Measurements from ENCODE around the gene KDM2B.

The KDM2B gene

DNA sequence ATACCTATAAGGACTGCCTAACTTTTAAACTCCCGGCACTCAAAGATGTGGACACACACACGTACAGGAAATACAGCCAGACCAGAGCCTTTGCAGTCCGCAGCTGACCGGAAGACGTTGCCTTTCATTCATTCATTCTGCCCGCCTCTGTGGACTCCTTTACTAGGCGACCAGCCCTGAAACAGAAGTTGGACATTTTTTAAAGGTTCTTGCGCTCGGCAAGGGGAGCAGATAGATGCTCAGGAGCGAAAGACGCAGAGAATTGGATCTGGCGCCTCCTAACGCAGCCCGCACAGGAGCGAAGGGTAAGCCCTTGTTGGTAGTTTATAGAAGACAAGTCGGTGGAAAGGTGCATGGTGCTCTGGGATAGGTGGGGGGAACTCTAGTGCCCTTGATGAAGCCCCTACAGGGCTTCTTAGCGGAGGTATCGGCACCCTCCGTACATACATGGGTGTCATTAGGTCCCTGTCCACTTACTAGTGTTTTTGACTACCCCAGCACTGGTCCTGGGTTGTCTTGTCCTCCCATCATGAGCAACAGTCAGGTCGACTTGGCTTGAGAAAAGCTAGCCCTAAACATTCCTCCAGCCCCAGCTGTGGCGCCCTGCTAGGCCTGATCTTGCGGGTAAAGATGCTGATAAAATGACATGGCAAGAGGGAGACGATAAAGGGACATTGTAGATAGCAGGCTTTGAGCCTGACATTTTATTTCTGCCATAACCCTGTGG lies at the start of gene KDM2B:
KDM2B (minus strand) TSS at position 65 of the 727 bp plus-strand sequence. CDS start 112 bp downstream, outside the sequence.
- peak; percentile 58 for DNase-seq
- peaks cover 40% of the 10 kb centered on the region for H3K4me1 Mint-ChIP-seq (ENCODE audit: low read depth)
- H3K27me3 Mint-ChIP-seq, result no peaks in the 10 kb centered on the region
- peak within 1 kb of the TSS; percentile 93 for H3K27ac Mint-ChIP-seq
- H3K9me3 Mint-ChIP-seq, result no peaks in the 10 kb centered on the region
- peak within 1 kb of the TSS; percentile 91 for H3K4me3 Mint-ChIP-seq
- H3K36me3 Mint-ChIP-seq (ENCODE audit: low read depth), result peaks cover 2% of the 10 kb centered on the region

DNA sequence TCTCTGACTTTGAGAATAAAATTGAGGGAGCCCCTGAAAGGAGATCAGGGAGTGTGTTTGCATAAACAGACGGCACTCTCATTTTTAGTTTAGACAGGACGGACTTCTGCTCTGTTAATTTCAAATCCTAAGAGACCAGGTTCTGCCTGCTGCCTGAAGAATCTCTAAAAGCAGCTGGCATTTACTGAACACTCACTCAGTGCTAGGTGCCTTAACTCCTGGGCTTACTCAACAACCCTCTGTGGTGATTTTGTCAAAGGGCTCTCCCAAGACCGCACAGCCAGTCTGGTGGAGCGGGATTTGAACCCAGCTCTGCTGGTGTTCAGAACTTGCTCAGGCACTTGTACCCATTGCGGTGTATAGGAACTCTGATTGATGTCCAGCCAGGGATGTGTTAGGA lies 47.7 kb upstream of the KDM2B start:
- no peaks in the 10 kb centered on the region for H3K27me3 Mint-ChIP-seq
- peaks cover 63% of the 10 kb centered on the region for H3K4me1 Mint-ChIP-seq (ENCODE audit: low read depth)
- H3K4me3 Mint-ChIP-seq, result peak overlapping the region; percentile 94
- H3K36me3 Mint-ChIP-seq (ENCODE audit: low read depth), result peaks cover 57% of the 10 kb centered on the region
- no peaks in the 10 kb centered on the region for H3K9me3 Mint-ChIP-seq
- H3K27ac Mint-ChIP-seq, result peak overlapping the region; percentile 99
- DNase-seq, result no peak

DNA sequence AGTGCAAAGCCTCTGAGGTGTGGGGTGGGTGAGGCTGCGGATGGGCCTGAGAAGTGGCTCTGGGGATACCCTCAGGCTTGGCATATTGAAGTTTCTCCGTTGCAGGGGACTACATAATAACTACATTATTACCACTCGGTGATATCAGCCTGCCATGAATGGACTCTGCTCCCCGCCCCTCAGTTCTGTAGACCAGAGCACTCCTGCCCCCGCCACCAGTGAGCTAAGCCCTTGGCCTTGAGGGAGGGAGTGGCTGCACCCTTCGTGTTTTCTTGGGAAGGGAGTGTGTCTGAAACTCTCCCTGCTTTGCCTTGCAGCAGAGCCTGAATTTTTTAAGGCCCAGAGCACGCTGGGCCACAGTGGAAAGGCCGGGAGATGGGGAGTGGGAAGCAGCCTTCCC lies 47.2 kb upstream of the KDM2B start:
- peaks cover 62% of the 10 kb centered on the region for H3K4me1 Mint-ChIP-seq (ENCODE audit: low read depth)
- no peaks in the 10 kb centered on the region for H3K9me3 Mint-ChIP-seq
- H3K36me3 Mint-ChIP-seq (ENCODE audit: low read depth), result peaks cover 56% of the 10 kb centered on the region
- peak overlapping the region; percentile 94 for H3K4me3 Mint-ChIP-seq
- no peak for DNase-seq
- H3K27me3 Mint-ChIP-seq, result no peaks in the 10 kb centered on the region
- H3K27ac Mint-ChIP-seq, result peak overlapping the region; percentile 99

DNA sequence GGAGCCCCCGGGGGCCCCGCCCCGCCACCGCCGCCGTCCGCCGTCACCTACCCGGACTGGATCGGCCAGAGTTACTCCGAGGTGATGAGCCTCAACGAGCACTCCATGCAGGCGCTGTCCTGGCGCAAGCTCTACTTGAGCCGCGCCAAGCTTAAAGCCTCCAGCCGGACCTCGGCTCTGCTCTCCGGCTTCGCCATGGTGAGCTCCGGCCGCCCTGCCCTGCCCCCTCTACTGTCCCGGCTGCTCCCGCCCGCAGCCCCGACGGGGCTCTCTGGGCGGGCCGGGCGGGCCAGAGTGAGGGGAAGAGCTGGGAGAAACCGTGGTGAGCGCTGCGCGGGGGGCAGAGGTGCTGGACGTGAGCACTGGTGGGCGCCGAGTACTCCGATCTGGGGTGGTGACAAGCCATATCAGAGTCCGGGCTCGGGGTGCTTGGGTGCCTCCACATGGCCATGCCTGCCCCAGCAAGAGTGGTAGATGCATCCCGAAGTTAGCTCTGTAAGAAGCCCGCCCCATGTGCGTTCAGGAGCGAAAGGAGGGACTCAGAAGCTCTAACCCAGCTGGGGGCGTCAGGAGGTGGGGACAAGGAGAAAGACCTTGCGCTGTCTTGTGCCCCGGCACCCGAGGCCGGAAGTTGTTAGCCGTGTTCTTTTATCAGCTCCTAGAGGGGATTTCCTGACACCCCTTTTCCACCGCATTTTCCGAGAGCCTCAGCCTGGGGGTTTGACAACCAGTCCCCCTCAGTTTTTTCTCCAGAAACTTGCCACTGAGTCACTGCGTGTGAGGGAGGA lies 46.2 kb upstream of the KDM2B start:
- Mint-ChIP-seq H3K9me3 (no peaks in the 10 kb centered on the region), H3K36me3 (ENCODE audit: low read depth) (peaks cover 46% of the 10 kb centered on the region), H3K27me3 (no peaks in the 10 kb centered on the region), H3K4me1 (ENCODE audit: low read depth) (peaks cover 52% of the 10 kb centered on the region), H3K4me3 (peak overlapping the region; percentile 94), H3K27ac (peak overlapping the region; percentile 99)
- DNase-seq, result peak; percentile 91

DNA sequence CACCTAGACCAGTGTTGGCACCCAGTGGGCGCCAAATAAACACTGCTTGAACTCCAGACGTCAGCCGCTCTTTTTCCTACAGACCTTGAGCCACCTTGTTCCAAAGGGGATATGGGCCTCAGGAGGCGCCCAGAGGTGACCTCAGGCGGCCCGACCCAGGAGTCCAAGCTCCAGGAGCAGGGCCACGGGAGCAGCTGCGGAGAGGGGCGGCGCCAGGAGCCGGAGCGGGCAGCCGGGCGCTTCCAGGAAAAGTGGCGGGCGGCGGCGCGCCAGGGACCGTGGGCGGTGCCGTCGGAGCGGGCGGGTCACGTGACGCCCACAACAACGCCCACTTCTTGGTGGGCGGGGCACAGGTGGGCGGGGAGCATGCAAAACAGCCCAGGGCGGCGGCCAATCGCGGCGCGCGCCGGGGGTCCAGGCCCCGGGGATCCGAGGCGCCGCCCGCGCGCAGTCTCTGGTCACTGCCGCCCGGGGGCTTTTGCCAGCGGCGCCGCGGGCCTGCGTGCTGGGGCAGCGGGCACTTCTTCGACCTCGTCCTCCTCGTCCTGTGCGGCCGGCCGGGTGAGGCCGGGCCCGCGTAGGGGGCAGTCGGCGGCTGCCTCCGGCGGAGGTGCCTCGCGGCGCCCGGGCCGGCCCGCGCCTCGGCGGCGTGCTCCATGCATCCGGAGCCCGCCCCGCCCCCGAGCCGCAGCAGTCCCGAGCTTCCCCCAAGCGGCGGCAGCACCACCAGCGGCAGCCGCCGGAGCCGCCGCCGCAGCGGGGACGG lies 45.4 kb upstream of the KDM2B start, which contains the start of gene ORAI1:
ORAI1 (plus strand) TSS at position 444 of the 766 bp plus-strand sequence.
- Mint-ChIP-seq H3K4me1 (ENCODE audit: low read depth) (peaks cover 45% of the 10 kb centered on the region), H3K27me3 (no peaks in the 10 kb centered on the region), H3K27ac (peak within 1 kb of the TSS; percentile 99), H3K36me3 (ENCODE audit: low read depth) (peaks cover 42% of the 10 kb centered on the region), H3K9me3 (no peaks in the 10 kb centered on the region), H3K4me3 (peak within 1 kb of the TSS; percentile 94)
- DNase-seq, result peak; percentile 98

DNA sequence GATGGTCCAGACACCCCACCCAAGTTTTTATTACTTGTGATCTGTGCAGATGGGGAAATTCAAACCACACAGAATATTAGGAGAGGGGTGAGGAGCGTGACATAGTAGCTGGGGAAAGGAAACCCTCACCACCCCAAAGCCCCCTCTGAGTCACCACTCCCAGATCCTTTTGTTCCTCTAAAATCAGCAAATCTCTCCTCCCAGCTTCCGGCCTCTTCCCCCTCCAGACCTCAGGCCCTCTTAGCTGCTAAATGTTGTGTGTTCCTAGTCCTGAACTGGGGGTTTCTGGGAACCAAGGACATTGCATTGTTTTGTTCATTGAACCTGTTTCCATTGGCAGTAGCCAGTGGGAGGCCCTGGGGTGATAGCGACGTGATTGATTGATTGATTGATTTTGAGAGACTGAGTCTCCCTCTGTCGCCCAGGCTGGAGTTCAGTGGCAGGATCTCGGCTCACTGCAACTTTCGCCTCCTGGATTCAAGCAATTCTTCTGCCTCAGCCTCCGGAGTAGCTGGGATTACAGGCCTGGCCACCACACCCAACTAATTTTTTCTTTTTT lies 39.6 kb upstream of the KDM2B start:
- Mint-ChIP-seq H3K27me3 (no peaks in the 10 kb centered on the region), H3K36me3 (ENCODE audit: low read depth) (peaks cover 7% of the 10 kb centered on the region), H3K4me1 (ENCODE audit: low read depth) (peaks cover 10% of the 10 kb centered on the region), H3K4me3 (no peak overlapping the region), H3K27ac (no peak overlapping the region), H3K9me3 (no peaks in the 10 kb centered on the region)
- DNase-seq, result no peak

DNA sequence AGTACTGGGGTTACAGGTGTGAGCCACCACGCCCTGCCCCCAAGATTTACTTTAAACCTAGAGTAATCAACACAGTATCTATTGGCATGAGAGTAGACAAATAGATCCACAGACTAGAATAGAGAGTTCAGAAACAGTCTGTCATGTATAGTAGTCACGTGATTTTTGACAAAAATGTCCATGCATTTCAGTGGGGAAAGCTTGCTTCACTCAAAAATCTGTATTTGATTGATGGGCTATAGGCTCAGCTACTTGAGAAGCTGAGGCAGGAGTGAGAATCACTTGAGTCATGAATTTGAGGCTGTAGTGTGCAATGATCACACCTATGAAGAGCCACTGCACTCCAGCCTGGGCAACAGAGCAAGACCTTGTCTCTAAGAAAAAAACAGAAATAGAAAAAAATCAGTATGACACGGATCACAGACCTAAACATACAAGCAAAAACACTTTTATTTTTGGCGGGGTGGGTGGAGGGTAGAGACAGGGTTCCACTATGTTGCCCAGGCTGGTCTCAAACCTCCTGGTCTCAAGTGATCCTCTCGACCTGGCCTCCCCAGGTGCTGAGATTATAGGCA lies 37.9 kb upstream of the KDM2B start:
- Mint-ChIP-seq H3K36me3 (ENCODE audit: low read depth) (peaks cover 7% of the 10 kb centered on the region), H3K27ac (peak overlapping the region; percentile 29), H3K27me3 (no peaks in the 10 kb centered on the region), H3K9me3 (no peaks in the 10 kb centered on the region), H3K4me1 (ENCODE audit: low read depth) (peaks cover 7% of the 10 kb centered on the region), H3K4me3 (no peak overlapping the region)
- DNase-seq, result no peak

DNA sequence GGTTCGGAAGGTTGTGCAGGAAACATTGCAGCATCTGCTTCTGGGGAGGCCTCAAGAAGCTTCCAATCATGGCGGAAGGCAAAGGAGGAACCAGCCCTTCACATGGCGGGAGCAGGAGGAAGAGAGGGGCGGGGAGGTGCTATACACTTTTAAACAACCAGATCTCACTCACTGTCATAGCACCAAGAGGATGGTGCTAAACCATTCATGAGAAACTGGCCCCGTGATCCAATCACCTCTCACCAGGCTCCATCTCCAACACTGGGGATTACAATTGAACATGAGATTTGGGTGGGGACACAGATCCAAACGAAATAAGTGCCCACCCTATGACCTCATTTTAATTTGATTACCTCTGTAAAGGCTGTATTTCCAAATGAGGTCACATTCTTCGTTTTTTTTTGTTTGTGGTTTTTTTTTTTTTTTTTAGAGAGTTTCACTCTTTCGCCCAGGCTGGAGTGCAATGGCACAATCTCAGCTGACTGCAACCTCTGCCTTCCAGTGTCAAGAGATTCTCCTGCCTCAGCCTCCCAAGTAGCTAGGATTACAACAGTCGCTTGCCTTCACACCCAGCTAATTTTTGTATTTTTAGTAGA lies 34.1 kb upstream of the KDM2B start:
- Mint-ChIP-seq H3K36me3 (ENCODE audit: low read depth) (peaks cover 4% of the 10 kb centered on the region), H3K4me1 (ENCODE audit: low read depth) (peaks cover 4% of the 10 kb centered on the region), H3K4me3 (no peak overlapping the region), H3K27me3 (no peaks in the 10 kb centered on the region), H3K27ac (no peak overlapping the region), H3K9me3 (no peaks in the 10 kb centered on the region)
- no peak for DNase-seq

DNA sequence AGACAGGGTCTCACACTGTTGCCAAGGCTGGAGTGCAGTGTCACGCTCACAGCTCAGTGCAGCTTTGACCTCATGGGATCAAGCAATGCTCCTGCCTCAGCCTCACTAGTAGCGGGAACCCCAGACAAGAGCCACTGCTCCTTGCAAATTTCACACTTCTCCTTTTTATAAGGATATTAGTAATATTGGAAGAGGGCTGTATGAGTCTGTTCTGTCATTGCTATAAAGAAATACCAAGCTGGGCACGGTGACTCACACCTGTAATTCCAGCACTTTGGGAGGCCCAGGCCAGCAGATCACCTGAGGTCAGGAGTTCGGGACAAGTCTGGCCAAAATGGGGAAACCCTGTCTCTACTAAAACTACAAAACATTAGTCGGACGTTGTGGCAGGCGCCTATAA lies 32.6 kb upstream of the KDM2B start:
- Mint-ChIP-seq H3K9me3 (no peaks in the 10 kb centered on the region), H3K4me1 (ENCODE audit: low read depth) (peaks cover 4% of the 10 kb centered on the region), H3K27ac (no peak overlapping the region), H3K36me3 (ENCODE audit: low read depth) (peaks cover under 1% of the 10 kb centered on the region), H3K27me3 (no peaks in the 10 kb centered on the region), H3K4me3 (no peak overlapping the region)
- no peak for DNase-seq

DNA sequence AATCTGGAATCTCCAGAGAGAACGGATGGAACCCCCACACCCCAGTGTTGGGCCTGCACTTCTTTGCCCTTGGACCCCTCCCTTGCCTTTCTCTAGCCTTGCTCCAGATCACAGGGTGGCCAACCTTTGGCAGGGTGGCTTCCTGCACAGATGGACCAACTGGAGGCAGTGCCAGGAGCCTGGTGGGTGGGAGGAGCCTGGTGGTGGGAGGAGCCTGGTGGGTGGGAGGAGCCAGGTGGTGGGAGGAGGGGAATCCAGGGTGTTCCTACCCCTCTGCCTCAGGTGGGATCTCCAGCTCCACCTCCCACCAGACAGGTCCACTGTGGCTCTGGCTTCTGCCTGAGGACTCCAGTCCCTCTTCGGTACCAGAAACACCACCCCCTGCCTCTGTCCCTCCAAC lies 30.5 kb upstream of the KDM2B start:
- Mint-ChIP-seq H3K4me3 (no peak overlapping the region), H3K9me3 (no peaks in the 10 kb centered on the region), H3K4me1 (ENCODE audit: low read depth) (peaks cover 4% of the 10 kb centered on the region), H3K27ac (no peak overlapping the region), H3K36me3 (ENCODE audit: low read depth) (no peaks in the 10 kb centered on the region), H3K27me3 (no peaks in the 10 kb centered on the region)
- DNase-seq, result peak; percentile 54

DNA sequence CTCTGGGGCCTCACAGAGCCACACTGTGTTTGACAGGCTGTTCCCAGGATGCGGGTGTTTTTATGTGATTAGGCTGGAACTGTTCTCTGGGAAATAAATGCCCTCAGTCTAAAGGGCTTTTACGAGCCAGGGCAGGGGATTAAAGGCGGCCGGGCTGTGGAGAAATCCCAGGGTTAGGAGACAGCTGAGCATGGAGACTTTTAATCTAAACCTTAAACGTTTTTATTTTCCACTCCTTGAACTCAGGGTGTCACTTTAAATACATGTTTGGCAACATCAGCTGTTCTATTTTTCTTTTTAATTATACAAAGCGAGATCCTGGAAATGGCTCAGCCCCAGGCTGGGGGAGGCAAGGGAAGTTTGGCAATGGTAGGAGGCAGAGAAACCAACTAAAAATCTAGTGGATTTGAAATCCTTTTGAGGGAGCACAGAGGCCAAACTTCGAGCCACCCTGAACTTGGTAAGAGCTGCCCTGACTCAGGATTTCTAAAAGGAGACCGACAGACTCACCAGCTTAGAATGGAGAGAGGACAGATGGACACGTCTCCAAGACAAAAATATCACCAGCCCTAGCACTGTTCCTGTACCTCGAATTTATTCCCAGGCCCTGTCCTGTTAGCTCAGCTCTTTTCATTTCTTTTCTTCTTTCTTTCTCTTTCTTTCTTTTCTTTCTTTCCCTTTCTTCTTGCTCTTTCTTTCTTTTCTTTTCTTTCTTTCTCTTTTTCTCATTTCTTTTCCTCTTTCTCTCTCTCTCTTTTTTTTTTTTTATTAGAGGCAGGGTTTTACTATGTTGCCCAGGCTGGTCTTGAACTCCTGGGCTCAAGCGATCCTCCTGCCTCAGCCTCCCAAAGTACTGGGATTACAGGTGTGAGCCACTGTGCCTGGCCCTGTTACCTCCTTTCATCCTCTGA lies 29.7 kb upstream of the KDM2B start:
- no peak overlapping the region for H3K27ac Mint-ChIP-seq

DNA sequence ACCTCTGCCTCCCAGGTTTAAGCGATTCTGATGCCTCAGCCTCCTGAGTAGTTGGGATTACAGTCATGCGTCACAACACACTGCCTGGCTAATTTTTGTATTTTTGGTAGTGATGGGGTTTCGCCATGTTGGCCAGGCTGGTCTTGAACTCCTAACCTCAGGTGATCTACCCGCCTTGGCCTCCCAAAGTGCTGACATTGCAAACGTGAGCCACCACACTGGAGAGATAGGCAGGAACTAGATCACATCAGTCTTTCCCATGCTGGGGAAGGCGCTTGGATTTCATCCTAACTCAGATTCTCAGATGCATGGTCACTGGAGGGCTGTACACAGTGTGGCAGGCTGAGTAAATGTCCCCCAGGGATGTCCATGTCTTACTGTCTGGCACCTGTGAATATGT lies 27.5 kb upstream of the KDM2B start:
- Mint-ChIP-seq H3K4me3 (no peak overlapping the region), H3K27ac (no peak overlapping the region), H3K9me3 (no peaks in the 10 kb centered on the region)

More for the DNA sequence above, 29.7 kb upstream of the KDM2B start:
- Mint-ChIP-seq H3K27me3 (no peaks in the 10 kb centered on the region), H3K9me3 (no peaks in the 10 kb centered on the region), H3K4me3 (no peak overlapping the region), H3K4me1 (ENCODE audit: low read depth) (peaks cover 3% of the 10 kb centered on the region), H3K36me3 (ENCODE audit: low read depth) (no peaks in the 10 kb centered on the region)
- DNase-seq, result no peak

DNA sequence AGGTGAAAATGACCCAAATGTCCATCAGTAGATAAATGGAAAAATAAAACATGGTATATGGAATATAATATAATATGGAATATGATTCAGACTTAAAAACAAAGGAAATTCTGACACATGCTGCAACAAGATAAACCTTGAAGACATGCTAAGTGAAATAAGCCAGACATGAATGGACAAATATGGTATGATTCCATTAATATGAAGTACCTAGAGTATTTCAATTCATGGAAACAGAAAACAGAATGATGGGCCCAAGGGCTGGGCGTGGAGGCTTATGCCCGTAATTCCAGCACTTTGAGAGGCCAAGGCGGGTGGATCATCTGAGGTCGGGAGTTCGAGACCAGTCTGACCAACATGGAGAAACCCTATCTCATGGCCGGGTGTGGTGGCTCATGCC lies 22.8 kb upstream of the KDM2B start:
- no peaks in the 10 kb centered on the region for H3K9me3 Mint-ChIP-seq
- peaks cover 2% of the 10 kb centered on the region for H3K4me1 Mint-ChIP-seq (ENCODE audit: low read depth)
- no peak overlapping the region for H3K27ac Mint-ChIP-seq
- no peak for DNase-seq
- no peaks in the 10 kb centered on the region for H3K27me3 Mint-ChIP-seq
- H3K4me3 Mint-ChIP-seq, result no peak overlapping the region
- H3K36me3 Mint-ChIP-seq (ENCODE audit: low read depth), result no peaks in the 10 kb centered on the region

More for the DNA sequence above, 27.5 kb upstream of the KDM2B start:
- Mint-ChIP-seq H3K27me3 (no peaks in the 10 kb centered on the region), H3K36me3 (ENCODE audit: low read depth) (no peaks in the 10 kb centered on the region), H3K4me1 (ENCODE audit: low read depth) (peaks cover 2% of the 10 kb centered on the region)
- no peak for DNase-seq

All from activated T-cell treated with anti-CD3 and anti-CD28 coated beads, Interleukin-2, amount 50 U/mL, for 24 hours (primary cell).